HG02840 (cell line): ENCODE data around the gene MAPK7.

ENCODE experiments used
- ATAC-seq: cut with Tn5 transposase; IDR thresholded peaks from one replicate; pipeline ENCODE4 v1.9.1; 2021; ENCODE audit warnings: mild to moderate bottlenecking, moderate library complexity, moderate number of reproducible peaks; ENCODE audit not compliant: unreplicated experiment, low FRiP score

MAPK7 gene

GRCh38 chr17:19391432-19391831 is 13.1 kb downstream of the MAPK7 start:
- no peak for ATAC-seq

- ATAC-seq: no peak
Observed at GRCh38 chr17:19392303-19392702, 14.0 kb downstream of the MAPK7 start.

- no peak for ATAC-seq
Observed at GRCh38 chr17:19397556-19398041, 19.3 kb downstream of the MAPK7 start.

GRCh38 chr17:19398301-19399181 is 20.2 kb downstream of the MAPK7 start:
- ATAC-seq: no peak

- no peak for ATAC-seq
Observed at GRCh38 chr17:19399750-19400450, 21.6 kb downstream of the MAPK7 start.

- ATAC-seq: no peak
Observed at GRCh38 chr17:19401321-19402010, 23.2 kb downstream of the MAPK7 start.

- no peak for ATAC-seq
Observed at GRCh38 chr17:19402171-19402570, 23.9 kb downstream of the MAPK7 start.

GRCh38 chr17:19403021-19403420 is 24.7 kb downstream of the MAPK7 start:
- no peak for ATAC-seq

GRCh38 chr17:19404264-19404663 is 26.0 kb downstream of the MAPK7 start:
- ATAC-seq: no peak

GRCh38 chr17:19405114-19405513 is 26.8 kb downstream of the MAPK7 start:
- ATAC-seq: no peak

GRCh38 chr17:19407601-19408345 is 29.5 kb downstream of the MAPK7 start:
- ATAC-seq: no peak

- no peak for ATAC-seq
Observed at GRCh38 chr17:19408346-19408710, 30.0 kb downstream of the MAPK7 start.

- no peak for ATAC-seq
Observed at GRCh38 chr17:19409066-19409465, 30.8 kb downstream of the MAPK7 start.

GRCh38 chr17:19409509-19409908 is 31.2 kb downstream of the MAPK7 start:
- ATAC-seq: no peak

- no peak for ATAC-seq
Observed at GRCh38 chr17:19410091-19410490, 31.8 kb downstream of the MAPK7 start.

GRCh38 chr17:19410875-19411620 is 32.8 kb downstream of the MAPK7 start, which contains the start of gene RNF112:
Gene RNF112, plus strand, starts transcription at chr17:19411232. Its CDS starts 177 bp downstream, at chr17:19411409.
- ATAC-seq: no peak

- no peak for ATAC-seq
Observed at GRCh38 chr17:19411631-19412030, 33.3 kb downstream of the MAPK7 start.

- ATAC-seq: no peak
Observed at GRCh38 chr17:19412510-19412909, 34.2 kb downstream of the MAPK7 start.

- ATAC-seq: no peak
Observed at GRCh38 chr17:19412984-19413383, 34.7 kb downstream of the MAPK7 start.

GRCh38 chr17:19413761-19414160 is 35.5 kb downstream of the MAPK7 start:
- ATAC-seq: no peak
